Parathyroid adenoma (tissue), 2 donors: ENCODE measurements around the gene LGALS9B.
"Not testable (repeated sequence)": the region's sequence is repeated elsewhere in the genome, so short reads cannot be mapped to it uniquely, and the experiment has no call there.

Source experiments
- H2AFZ ChIP-seq: fragments of 300-600 bp; sonication (generic); one replicate; pipeline ENCODE4 v1.7.0; 2017; ENCODE audit warnings: antibody characterized with exemption, mild to moderate bottlenecking
- H3K27ac ChIP-seq: fragments of 300-600 bp; sonication (generic); one replicate; pipeline ENCODE4 v1.7.0; 2017
- H3K27me3 ChIP-seq: fragments of 300-600 bp; sonication (generic); one replicate; pipeline ENCODE4 v1.7.0; 2017; ENCODE audit warnings: low read length; ENCODE audit not compliant: control insufficient read depth, insufficient read depth
- H3K36me3 ChIP-seq: fragments of 300-600 bp; sonication (generic); one replicate; pipeline ENCODE4 v1.7.0; 2017; ENCODE audit warnings: low read length; ENCODE audit not compliant: control insufficient read depth, insufficient read depth
- H3K4me1 ChIP-seq: fragments of 300-600 bp; sonication (generic); one replicate; pipeline ENCODE4 v1.7.0; 2017; ENCODE audit warnings: control low read depth
- H3K4me2 ChIP-seq: fragments of 300-600 bp; sonication (generic); one replicate; pipeline ENCODE4 v1.7.0; 2017; ENCODE audit warnings: low read length
- H3K4me3 ChIP-seq: fragments of 300-600 bp; sonication (generic); one replicate; pipeline ENCODE4 v1.7.0; 2017; ENCODE audit warnings: low read depth, low read length
- H3K79me2 ChIP-seq: fragments of 300-600 bp; sonication (generic); one replicate; pipeline ENCODE4 v1.7.0; 2017; ENCODE audit warnings: control low read depth
- H3K9ac ChIP-seq: fragments of 300-600 bp; sonication (generic); one replicate; pipeline ENCODE4 v1.7.0; 2017; ENCODE audit warnings: mild to moderate bottlenecking
- H3K9me3 ChIP-seq: fragments of 300-600 bp; sonication (generic); one replicate; pipeline ENCODE4 v1.7.0; 2017; ENCODE audit warnings: low read length; ENCODE audit not compliant: control insufficient read depth
- donor health status: primary hyperparathyroidism.

LGALS9B gene

DNA sequence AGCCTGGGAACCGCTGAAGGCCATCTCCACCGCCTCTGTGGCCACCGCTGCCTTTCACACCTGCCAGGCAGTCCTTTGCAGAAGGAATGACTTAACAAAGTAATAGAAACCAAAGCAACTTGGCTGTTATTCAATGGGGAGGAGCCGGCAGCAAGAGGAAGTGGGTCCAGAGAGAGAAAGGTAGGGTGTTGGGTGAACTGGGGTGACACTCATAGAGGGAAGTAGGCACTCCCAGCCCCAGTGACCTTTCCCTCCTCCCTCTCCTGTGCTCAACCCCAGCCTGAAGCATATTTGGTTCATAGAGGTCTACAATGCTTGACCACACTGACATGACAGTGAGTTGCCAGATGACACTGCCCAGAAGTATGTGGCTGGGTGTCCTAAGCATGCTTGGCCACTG lies at the start of gene LGALS9B:
TSS of gene LGALS9B (minus strand) at position 93 of the 400 bp plus-strand sequence. CDS start at position 24, 69 bp downstream.
- H3K9ac ChIP-seq, H3K27ac ChIP-seq, H3K9me3 ChIP-seq, H3K4me3 ChIP-seq, H3K36me3 ChIP-seq, H3K4me1 ChIP-seq, H3K79me2 ChIP-seq, H2AFZ ChIP-seq, H3K27me3 ChIP-seq, H3K4me2 ChIP-seq: not testable (repeated sequence)

DNA sequence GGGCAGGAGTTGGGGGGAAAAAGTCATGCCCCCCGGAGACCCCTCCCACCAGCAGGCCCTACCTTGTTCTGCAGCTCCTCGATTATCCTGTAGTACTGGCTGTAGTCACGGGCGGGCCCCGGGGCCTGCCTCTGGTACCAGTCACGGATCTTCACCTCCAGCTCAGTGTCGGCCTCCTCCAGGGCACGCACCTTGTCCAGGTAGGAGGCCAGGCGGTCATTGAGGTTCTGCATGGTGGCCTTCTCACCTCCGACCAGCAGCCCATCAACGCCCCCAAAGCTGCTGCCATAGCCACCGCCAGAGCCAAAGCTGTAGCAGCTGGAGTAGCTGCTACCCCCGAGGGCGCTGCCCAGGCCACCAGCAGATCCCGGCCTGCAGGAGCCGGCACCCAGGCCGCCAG lies 49.6 kb upstream of the LGALS9B start:
- H3K9ac ChIP-seq, H3K27ac ChIP-seq, H3K27me3 ChIP-seq, H3K9me3 ChIP-seq, H3K79me2 ChIP-seq, H3K4me1 ChIP-seq, H3K4me2 ChIP-seq, H2AFZ ChIP-seq, H3K4me3 ChIP-seq, H3K36me3 ChIP-seq: not testable (repeated sequence)

DNA sequence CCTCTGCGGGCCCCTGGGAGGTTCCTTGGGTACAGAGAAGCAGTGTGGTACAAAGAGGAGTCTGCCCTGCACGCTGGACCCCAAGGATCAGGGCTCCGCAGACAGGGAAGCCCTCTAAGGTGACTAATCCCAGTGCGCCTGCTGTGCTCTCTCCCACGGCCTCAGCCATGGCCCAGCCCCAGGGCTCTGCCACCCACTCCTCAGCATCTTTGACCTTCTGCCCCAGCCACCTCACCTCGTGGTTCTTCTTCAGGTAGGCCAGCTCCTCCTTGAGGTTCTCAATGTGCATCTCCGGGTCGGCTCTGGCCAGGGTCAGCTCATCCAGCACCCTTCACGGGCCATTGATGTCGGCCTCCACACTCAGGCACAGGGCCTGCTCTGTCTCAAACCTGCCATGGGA lies 47.8 kb upstream of the LGALS9B start:
- not testable (repeated sequence) for H3K4me3 ChIP-seq, H3K9me3 ChIP-seq, H3K4me2 ChIP-seq, H3K4me1 ChIP-seq, H3K36me3 ChIP-seq, H3K79me2 ChIP-seq, H3K27ac ChIP-seq, H2AFZ ChIP-seq, H3K27me3 ChIP-seq, H3K9ac ChIP-seq

DNA sequence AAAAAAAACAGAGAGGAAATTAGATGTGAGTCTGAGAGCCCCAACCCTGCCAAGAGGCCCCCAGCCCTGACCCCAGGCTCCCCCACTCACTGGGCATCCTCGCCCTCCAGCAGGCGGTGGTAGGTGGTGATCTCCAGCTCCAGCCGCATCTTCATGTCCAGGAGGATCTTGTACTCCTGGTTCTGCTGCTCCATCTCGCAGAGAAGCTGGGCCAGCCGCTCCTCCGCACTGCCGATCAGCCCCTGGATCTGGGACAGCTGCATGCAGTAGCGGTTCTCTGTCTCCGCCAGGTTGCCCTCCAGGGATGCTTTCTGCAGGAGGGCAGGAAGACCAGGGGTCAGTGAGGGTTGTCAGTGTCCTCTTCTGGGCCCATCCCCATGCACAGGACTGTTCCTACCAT lies 46.2 kb upstream of the LGALS9B start:
- H3K36me3 ChIP-seq, H2AFZ ChIP-seq, H3K4me2 ChIP-seq, H3K79me2 ChIP-seq, H3K4me1 ChIP-seq, H3K9me3 ChIP-seq, H3K9ac ChIP-seq, H3K27me3 ChIP-seq, H3K4me3 ChIP-seq, H3K27ac ChIP-seq: not testable (repeated sequence)

DNA sequence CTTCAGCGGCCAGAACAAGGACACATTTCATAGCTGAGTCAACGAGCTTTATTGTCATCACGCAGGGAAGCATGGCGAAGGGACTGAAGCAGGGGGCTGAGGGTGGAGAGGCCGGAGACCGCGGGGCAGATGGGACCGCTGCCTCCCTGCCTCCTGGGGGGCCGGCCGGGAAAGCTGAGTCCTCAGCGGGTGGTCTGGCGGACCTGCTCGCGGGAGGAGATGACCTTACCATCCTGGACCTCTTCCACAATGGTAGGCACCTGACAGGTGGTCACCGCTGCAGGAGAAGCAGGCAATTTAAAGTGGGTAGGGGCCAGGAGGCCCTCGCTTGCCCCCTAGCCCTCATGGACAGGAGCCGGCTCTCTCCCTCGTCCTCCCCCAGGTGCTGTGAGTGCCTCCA lies 45.0 kb upstream of the LGALS9B start:
- H3K4me3 ChIP-seq, H3K4me2 ChIP-seq: not testable (repeated sequence)

DNA sequence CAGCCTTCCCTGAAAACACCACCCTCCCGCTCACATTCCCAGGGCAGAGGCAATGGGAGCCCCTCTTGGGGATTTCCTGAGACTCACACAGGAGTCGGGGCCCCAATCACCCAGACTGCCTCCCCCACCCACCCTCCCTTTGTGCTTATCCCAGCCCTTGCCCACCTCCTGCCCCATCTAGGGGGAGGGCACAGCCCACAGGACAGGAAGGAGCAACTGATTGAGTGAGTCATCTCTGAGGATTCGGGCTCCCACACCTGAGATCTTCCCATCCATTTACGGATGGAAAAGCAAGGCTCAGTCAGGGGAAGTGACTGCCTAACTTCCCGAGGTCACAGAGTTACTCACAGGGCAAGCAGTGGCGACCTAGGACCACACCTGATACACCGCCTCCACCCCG lies 44.4 kb upstream of the LGALS9B start:
- not testable (repeated sequence) for H3K9me3 ChIP-seq, H3K4me3 ChIP-seq, H3K9ac ChIP-seq, H2AFZ ChIP-seq, H3K36me3 ChIP-seq, H3K27me3 ChIP-seq, H3K79me2 ChIP-seq, H3K4me2 ChIP-seq, H3K4me1 ChIP-seq, H3K27ac ChIP-seq

More for the DNA sequence above, 45.0 kb upstream of the LGALS9B start:
- H3K9ac ChIP-seq, H3K4me1 ChIP-seq, H3K27me3 ChIP-seq, H3K9me3 ChIP-seq, H3K79me2 ChIP-seq, H3K27ac ChIP-seq, H3K36me3 ChIP-seq, H2AFZ ChIP-seq: not testable (repeated sequence)

DNA sequence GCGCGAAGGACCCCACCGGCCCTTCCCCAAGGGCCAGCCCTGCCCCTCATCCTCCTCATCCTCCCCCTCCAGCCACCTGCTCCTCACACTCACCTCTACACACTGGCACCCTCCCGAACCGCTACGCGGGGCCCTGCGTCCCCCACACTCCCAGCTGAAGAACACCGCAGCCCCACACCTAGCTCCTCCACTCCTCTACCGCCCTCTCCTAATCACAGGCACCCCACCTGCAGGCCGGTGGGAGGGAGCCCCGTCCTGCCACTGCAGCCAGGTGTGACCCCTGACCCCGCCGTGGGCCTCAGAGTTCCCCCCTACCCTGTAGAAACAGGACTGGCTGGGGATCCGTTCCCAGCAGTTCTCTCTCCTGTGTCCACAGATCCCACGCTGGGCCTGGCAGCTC lies 38.0 kb upstream of the LGALS9B start:
- not testable (repeated sequence) for H2AFZ ChIP-seq, H3K4me1 ChIP-seq, H3K4me3 ChIP-seq, H3K27me3 ChIP-seq, H3K79me2 ChIP-seq, H3K27ac ChIP-seq, H3K36me3 ChIP-seq, H3K9me3 ChIP-seq, H3K9ac ChIP-seq, H3K4me2 ChIP-seq

DNA sequence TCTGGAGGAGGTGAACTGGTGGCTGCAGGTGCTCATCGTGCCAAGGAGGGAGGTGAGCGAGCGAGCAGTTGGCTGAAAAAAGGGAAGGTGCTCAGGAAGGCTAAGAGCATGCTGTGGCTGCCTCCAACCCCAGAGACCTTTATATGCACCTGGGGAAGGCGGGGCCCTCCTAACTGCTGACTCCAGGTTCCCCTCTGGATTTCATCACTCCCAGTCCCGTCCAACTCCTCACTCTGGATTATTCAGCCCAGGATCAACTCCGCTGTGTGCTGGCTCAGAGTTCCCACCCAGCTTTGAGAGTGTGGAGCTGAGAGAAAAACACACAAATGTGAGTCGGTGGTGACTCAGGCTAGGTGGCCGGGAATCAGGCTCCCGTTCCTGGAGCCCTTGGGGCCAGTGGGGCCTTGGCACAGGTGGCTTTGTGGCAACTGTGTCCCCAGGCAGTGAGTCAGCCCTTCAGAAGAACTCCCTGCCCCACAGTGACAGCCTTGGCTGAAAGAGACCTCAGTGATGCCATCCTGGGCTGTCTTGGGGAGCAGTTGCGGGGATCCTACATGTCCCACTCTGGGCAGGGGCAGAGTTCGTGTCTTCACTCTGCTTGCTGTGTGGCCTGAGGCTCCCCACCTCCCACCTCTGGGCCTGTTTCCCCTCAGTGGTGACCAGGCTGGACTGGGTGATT lies 37.2 kb upstream of the LGALS9B start:
- H3K4me1 ChIP-seq, H3K27ac ChIP-seq, H3K36me3 ChIP-seq, H2AFZ ChIP-seq, H3K27me3 ChIP-seq, H3K4me3 ChIP-seq, H3K9ac ChIP-seq, H3K79me2 ChIP-seq, H3K4me2 ChIP-seq, H3K9me3 ChIP-seq: not testable (repeated sequence)

DNA sequence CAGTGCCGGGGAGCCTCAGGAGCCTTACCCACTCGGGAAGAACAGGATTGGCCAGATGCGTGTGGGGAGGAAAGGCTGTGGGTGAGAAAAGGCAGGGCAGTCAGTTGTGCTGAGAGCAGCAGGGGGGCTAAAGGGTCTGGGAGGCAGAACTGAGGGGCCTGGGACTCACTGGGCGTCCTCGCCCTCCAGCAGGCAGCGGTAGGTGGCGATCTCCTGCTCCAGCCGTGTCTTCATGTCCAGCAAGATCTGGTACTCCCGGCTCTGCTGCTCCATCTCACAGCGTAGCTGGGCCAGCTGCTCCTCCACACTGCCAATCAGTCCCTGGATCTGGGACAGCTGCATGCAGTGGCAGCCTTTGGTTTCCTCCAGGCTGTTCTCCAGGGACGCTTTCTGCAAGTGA lies 34.6 kb upstream of the LGALS9B start:
- H3K27me3 ChIP-seq, H3K27ac ChIP-seq, H2AFZ ChIP-seq, H3K9me3 ChIP-seq, H3K79me2 ChIP-seq, H3K4me2 ChIP-seq, H3K9ac ChIP-seq, H3K4me3 ChIP-seq, H3K4me1 ChIP-seq, H3K36me3 ChIP-seq: not testable (repeated sequence)

DNA sequence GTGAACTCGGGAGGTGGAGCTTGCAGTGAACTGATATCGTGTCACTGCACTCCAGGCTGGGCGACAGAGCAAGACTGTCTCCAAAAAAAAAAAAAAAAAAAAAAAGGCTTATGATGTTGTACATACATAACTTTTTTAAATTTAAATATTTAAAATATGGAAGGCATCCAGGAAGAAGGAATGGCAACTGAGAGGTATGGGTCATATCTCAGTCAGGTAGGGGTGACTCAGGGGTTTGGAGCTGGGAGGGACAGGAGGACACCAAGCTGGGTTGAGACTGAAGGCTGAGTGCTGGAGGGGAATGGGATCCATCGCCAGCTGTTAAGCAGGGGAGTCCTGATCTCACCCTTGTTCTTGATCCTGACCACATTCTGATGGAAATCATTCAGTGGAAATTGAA lies 33.0 kb upstream of the LGALS9B start:
- H3K9me3 ChIP-seq, H3K9ac ChIP-seq, H3K27ac ChIP-seq, H3K79me2 ChIP-seq, H3K4me2 ChIP-seq, H3K4me1 ChIP-seq, H2AFZ ChIP-seq, H3K4me3 ChIP-seq, H3K27me3 ChIP-seq, H3K36me3 ChIP-seq: not testable (repeated sequence)

DNA sequence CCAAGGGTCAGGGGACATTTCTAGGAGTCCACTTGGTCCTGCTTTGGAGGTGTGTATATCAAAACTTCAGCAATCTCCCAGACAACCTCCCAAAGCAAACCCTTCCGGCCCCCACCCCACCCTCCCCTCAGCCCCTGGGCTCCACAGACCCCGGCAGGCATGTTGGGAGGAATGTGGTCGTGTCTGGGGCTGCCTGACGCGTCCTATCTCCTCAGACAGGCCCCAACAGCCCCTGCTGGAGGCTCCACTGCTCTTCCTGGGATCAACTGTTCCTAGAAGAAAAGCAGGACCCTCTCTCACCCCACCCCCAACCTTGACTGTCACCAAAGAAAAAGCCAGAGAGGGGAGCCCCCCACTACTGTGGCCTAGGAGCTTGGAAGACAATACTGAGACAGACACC lies 28.1 kb upstream of the LGALS9B start:
- H3K4me2 ChIP-seq, H3K36me3 ChIP-seq, H3K27me3 ChIP-seq, H3K9me3 ChIP-seq, H3K4me3 ChIP-seq, H3K4me1 ChIP-seq, H3K79me2 ChIP-seq, H3K27ac ChIP-seq, H3K9ac ChIP-seq, H2AFZ ChIP-seq: not testable (repeated sequence)
